Measurements from ENCODE around the gene PCBP2. TPM values are rescaled to one million over a fixed set of nuclear protein-coding genes. Genes with fewer than 3 reads are reported as not detected.

The PCBP2 gene
- total RNA-seq, 1 experiment from 2014 or later, result 856 TPM

- ChIA-PET RAD21 (ENCODE audit: low non-redundant PET in 1 of 2, low total read pairs in 2 of 2, uncharacterized antibody in 2 of 2, unreplicated experiment in 2 of 2) (interaction anchor here in 1 of 2 experiments (1.4 kb wide), 1 partner anchor 31 kb away, joined by 5 read pairs; no protein-coding TSS in a partner anchor), CTCF (interaction anchor here (1.5 to 2.8 kb wide), 5 partner anchors 8 to 180 kb away, joined by 5 to 21 read pairs (median 14); partner anchors contain the start of gene MAP3K12), POLR2A (no interaction called here)
- no peak for ATAC-seq
- H3K36me3 ChIP-seq (ENCODE audit: control insufficient read depth in 1 of 2, insufficient read depth in 2 of 2, low read length in 2 of 2), result peaks cover 5 to 9% of the 10 kb centered on the region in 2 experiments; a peak in 3 of 4 replicates
- no peaks in the 10 kb centered on the region for H3K27me3 ChIP-seq (ENCODE audit: insufficient read depth, low read length)
- no peak overlapping the region for H3K4me3 ChIP-seq (replicated peaks in 1 of 2; ENCODE audit: low read depth in 1 of 2, low read length in 2 of 2)
- H3K79me2 ChIP-seq (ENCODE audit: insufficient read depth, low read length), result peaks cover 5% of the 10 kb centered on the region; the same call in 1 of the 2 replicates
- H3K4me1 ChIP-seq (ENCODE audit: control insufficient read depth in 1 of 2, insufficient read depth in 2 of 2, low read length in 2 of 2), result peaks cover 0 to 7% of the 10 kb centered on the region in 2 experiments; a peak in 1 of 4 replicates
- DNase-seq (ENCODE audit: low read depth, low spot score), result no peak
- no TSS peak for BruUV-seq (replicated peaks)
- no peaks in the 10 kb centered on the region for H4K20me1 ChIP-seq (ENCODE audit: insufficient read depth)
- TF ChIP-seq MAX (IDR thresholded peaks at IDR 0.05), result no peak
- TF ChIP-seq JUND (IDR thresholded peaks at IDR 0.05), result no peak
- TF ChIP-seq CEBPB (IDR thresholded peaks at IDR 0.05; ENCODE audit: low read depth), result no peak
- TF ChIP-seq ATF3 (IDR thresholded peaks at IDR 0.05), result no peak
- TF ChIP-seq CTCF (IDR thresholded peaks at IDR 0.05 in 2 of 3, conservative IDR thresholded peaks at IDR 0.05 in 1 of 3; ENCODE audit: borderline replicate concordance in 1 of 3, insufficient read depth in 1 of 3, low read depth in 2 of 3, low read length in 2 of 3), result no peak
- no peak for TF ChIP-seq EGR1 (IDR thresholded peaks at IDR 0.05; ENCODE audit: low read depth)
- no peak for TF ChIP-seq EZH2phosphoT487 (IDR thresholded peaks at IDR 0.05; ENCODE audit: borderline replicate concordance)
- TF ChIP-seq REST (IDR thresholded peaks at IDR 0.05; ENCODE audit: low read depth), result no peak
- TF ChIP-seq POLR2A (IDR thresholded peaks at IDR 0.05; ENCODE audit: borderline replicate concordance, extremely low read depth, insufficient read depth, insufficient read length), result no peak
- TF ChIP-seq FOSL1 (IDR thresholded peaks at IDR 0.05; ENCODE audit: low read depth), result no peak
- no peak for TF ChIP-seq RAD21 (IDR thresholded peaks at IDR 0.05; ENCODE audit: low read depth)
- no peak for TF ChIP-seq POLR2AphosphoS5 (IDR thresholded peaks at IDR 0.05; ENCODE audit: low read depth, low read length)
- TF ChIP-seq SIN3A (IDR thresholded peaks at IDR 0.05; ENCODE audit: low read depth), result no peak
- no peak for TF ChIP-seq SP1 (IDR thresholded peaks at IDR 0.05; ENCODE audit: low read depth)
- no peak for TF ChIP-seq CBX3 (IDR thresholded peaks at IDR 0.05; ENCODE audit: low read depth)
- TF ChIP-seq ZNF274 (IDR thresholded peaks at IDR 0.05; ENCODE audit: low read depth, low read length), result no peak
- TF ChIP-seq TCF7L2 (IDR thresholded peaks at IDR 0.05; ENCODE audit: borderline replicate concordance, extremely low read depth, insufficient read depth, insufficient read length), result no peak
- TF ChIP-seq YY1 (IDR thresholded peaks at IDR 0.05; ENCODE audit: extremely low read depth, insufficient replicate concordance, low read depth, low read length), result no peak
- no peak overlapping the region for H2AFZ ChIP-seq (ENCODE audit: low read depth, low read length, poor library complexity, severe bottlenecking)
- H3K9me2 ChIP-seq (ENCODE audit: insufficient read depth), result no peaks in the 10 kb centered on the region
- H3K9me3 ChIP-seq (ENCODE audit: control insufficient read depth in 1 of 2, insufficient read depth in 1 of 2, low read depth in 1 of 2, low read length in 2 of 2), result no peaks in the 10 kb centered on the region
- H3K27ac ChIP-seq (ENCODE audit: low read depth, low read length), result no peak overlapping the region
- intact Hi-C loops (cut with micrococcal nuclease), result no loop called here
- H3K9ac ChIP-seq (ENCODE audit: low read length), result no peak overlapping the region
- H3K4me2 ChIP-seq (ENCODE audit: low read length), result no peak overlapping the region
Observed at GRCh38 chr12:53507603-53507885, 55.6 kb downstream of the PCBP2 start.
